ENCODE results near the gene GPR55.

GRCh38 chr2:230972046-230972445 lies 47.0 kb upstream of the GPR55 start:
- TF ChIP-seq CTCF (IDR thresholded peaks at IDR 0.05) (no peak), EZH2 (IDR thresholded peaks at IDR 0.05) (no peak), EZH2phosphoT487 (IDR thresholded peaks at IDR 0.05) (no peak)

All from neural progenitor cell (in vitro differentiated cells).